CD14-positive monocyte (primary cell): ENCODE measurements around the gene PYGL. TPM values are rescaled to one million over a fixed set of nuclear protein-coding genes. Genes with fewer than 3 reads are reported as not detected.

Source experiments
- DNase-seq, 3 donors: peaks; one replicate each; pipeline ENCODE4 v3.0.0-alpha.2; 2011 to 2022
- H2AFZ ChIP-seq: 2 replicates; pipeline ENCODE4 v1.6.0; 2012; ENCODE audit warnings: mild to moderate bottlenecking, low read depth, low read length, inconsistent platforms; ENCODE audit not compliant: insufficient read depth, poor library complexity, severe bottlenecking
- H3K27ac ChIP-seq, 2 donors: 1 replicate in 1 of 2; 2 replicates in 1 of 2; pipeline ENCODE4 v1.5.1; 2012 to 2013; ENCODE audit warnings: low read length in 2 of 2, control low read depth in 1 of 2, inconsistent platforms in 1 of 2, low read depth in 1 of 2, mild to moderate bottlenecking in 1 of 2
- H3K27me3 ChIP-seq, 2 donors: one replicate each; pipeline versions ENCODE4 v1.6.0 to v1.6.1; 2011 to 2013; ENCODE audit warnings: low read length in 2 of 2; ENCODE audit not compliant: control insufficient read depth in 2 of 2, insufficient read depth in 2 of 2
- H3K36me3 ChIP-seq, 2 donors: replicated peaks in 1 of 2; 1 replicate in 1 of 2; 2 replicates in 1 of 2; pipeline versions ENCODE4 v1.5.1 to v1.6.1; 2012 to 2013; ENCODE audit warnings: low read length in 2 of 2, control low read depth in 1 of 2, inconsistent platforms in 1 of 2, mild to moderate bottlenecking in 1 of 2; ENCODE audit not compliant: insufficient read depth in 2 of 2, control insufficient read depth in 1 of 2
- H3K4me1 ChIP-seq, 2 donors: 1 replicate in 1 of 2; 2 replicates in 1 of 2; pipeline versions ENCODE4 v1.5.1 to v1.6.1; 2012 to 2013; ENCODE audit warnings: low read length in 2 of 2, control low read depth in 1 of 2, inconsistent platforms in 1 of 2, mild to moderate bottlenecking in 1 of 2, moderate library complexity in 1 of 2; ENCODE audit not compliant: insufficient read depth in 2 of 2, control insufficient read depth in 1 of 2
- H3K4me2 ChIP-seq: replicated peaks from 2 replicates; pipeline ENCODE3; 2012; ENCODE audit warnings: low read length, moderate library complexity, mild to moderate bottlenecking; ENCODE audit not compliant: poor library complexity, severe bottlenecking; ENCODE audit errors: extremely low read depth
- H3K4me3 ChIP-seq, 3 experiments: fragments of 200-600 bp in 1 of 3; sonication (generic) in 1 of 3; replicated peaks in 1 of 3; 1 replicate in 2 of 3; 2 replicates in 1 of 3; pipeline ENCODE4 v1.5.1; 2011 to 2013; ENCODE audit warnings: low read length in 3 of 3, mild to moderate bottlenecking in 3 of 3, control low read depth in 2 of 3, low read depth in 2 of 3, inconsistent platforms in 1 of 3, moderate library complexity in 1 of 3
- H3K79me2 ChIP-seq: 2 replicates; pipeline ENCODE4 v1.6.0; 2012; ENCODE audit warnings: mild to moderate bottlenecking, control low read depth, inconsistent platforms, low read length, moderate library complexity; ENCODE audit not compliant: insufficient read depth
- H3K9ac ChIP-seq: 2 replicates; pipeline ENCODE4 v1.6.0; 2017; ENCODE audit warnings: low read length, mild to moderate bottlenecking; ENCODE audit not compliant: insufficient read depth, poor library complexity, severe bottlenecking
- H3K9me3 ChIP-seq, 2 donors: replicated peaks in 1 of 2; 1 replicate in 1 of 2; 2 replicates in 1 of 2; pipeline versions ENCODE4 v1.5.1 to v1.6.1; 2012 to 2013; ENCODE audit warnings: low read length in 2 of 2, control low read depth in 1 of 2; ENCODE audit not compliant: control insufficient read depth in 1 of 2, insufficient read depth in 1 of 2
- H4K20me1 ChIP-seq: 2 replicates; pipeline ENCODE4 v1.6.0; 2012; ENCODE audit warnings: mild to moderate bottlenecking, low read length, control low read depth, moderate library complexity; ENCODE audit not compliant: insufficient read depth
- H3K27ac Mint-ChIP-seq, 7 donors: one replicate each; pipeline ENCODE4 v1.8.0; 2020; ENCODE audit warnings: mild to moderate bottlenecking in 7 of 7, mixed read lengths in 7 of 7, moderate library complexity in 6 of 7, inconsistent platforms in 2 of 7
- H3K27me3 Mint-ChIP-seq, 3 donors: one replicate each; pipeline ENCODE4 v1.8.0; 2021 to 2022; ENCODE audit warnings: low read depth in 3 of 3, mild to moderate bottlenecking in 3 of 3, mixed read lengths in 3 of 3, moderate library complexity in 3 of 3, inconsistent platforms in 1 of 3
- H3K36me3 Mint-ChIP-seq, 2 donors: one replicate each; pipeline ENCODE4 v1.8.0; 2020; ENCODE audit warnings: mixed read lengths in 2 of 2, inconsistent platforms in 1 of 2, mild to moderate bottlenecking in 1 of 2
- H3K4me1 Mint-ChIP-seq: one replicate; pipeline ENCODE4 v1.8.0; 2020; ENCODE audit warnings: mild to moderate bottlenecking, mixed read lengths
- H3K4me3 Mint-ChIP-seq, 2 donors: one replicate each; pipeline ENCODE4 v1.8.0; 2020; ENCODE audit warnings: mild to moderate bottlenecking in 2 of 2, mixed read lengths in 2 of 2, moderate library complexity in 1 of 2
- H3K9me3 Mint-ChIP-seq, 7 donors: one replicate each; pipeline ENCODE4 v1.8.0; 2020 to 2022; ENCODE audit warnings: mixed read lengths in 7 of 7, mild to moderate bottlenecking in 6 of 7, moderate library complexity in 6 of 7, inconsistent platforms in 2 of 7
- WGBS: methylation state at CpG from one replicate; pipeline ENCODE4 v1.1.5; 2013; ENCODE audit warnings: missing lambda C conversion rate; ENCODE audit not compliant: insufficient coverage; 5-methylcytosine and 5-hydroxymethylcytosine counted together
- intact Hi-C, 2 donors: fragments of 100-400 bp; cut with micrococcal nuclease; formaldehyde crosslinking; loops; one replicate each; pipeline versions ENCODE4 v1.15.0 to v1.15.1; 2023
- polyA plus RNA-seq, 3 donors: library from polyadenylated mRNA; depleted of rRNA in 1 of 3; unstranded in 2 of 3; stranded (reverse) in 1 of 3; fragments of 300-500 nt in 2 of 3; fragments of >200 nt in 1 of 3; fragmentation: Illumina TruSeq in 2 of 3; gene quantifications; 1 replicate in 2 of 3; 2 replicates in 1 of 3; pipeline ENCODE4 v1.2.3, GENCODE V29; 2012 to 2021
- TF ChIP-seq, protein P1 (sequence below): fragments of 200-600 bp; IDR thresholded peaks from one replicate; pipeline ENCODE4 v1.8.0; 2022; ENCODE audit warnings: antibody characterized with exemption, mild to moderate bottlenecking

Gene PYGL
- polyA plus RNA-seq, 3 donors = 125 to 184 (median 166) TPM

DNA sequence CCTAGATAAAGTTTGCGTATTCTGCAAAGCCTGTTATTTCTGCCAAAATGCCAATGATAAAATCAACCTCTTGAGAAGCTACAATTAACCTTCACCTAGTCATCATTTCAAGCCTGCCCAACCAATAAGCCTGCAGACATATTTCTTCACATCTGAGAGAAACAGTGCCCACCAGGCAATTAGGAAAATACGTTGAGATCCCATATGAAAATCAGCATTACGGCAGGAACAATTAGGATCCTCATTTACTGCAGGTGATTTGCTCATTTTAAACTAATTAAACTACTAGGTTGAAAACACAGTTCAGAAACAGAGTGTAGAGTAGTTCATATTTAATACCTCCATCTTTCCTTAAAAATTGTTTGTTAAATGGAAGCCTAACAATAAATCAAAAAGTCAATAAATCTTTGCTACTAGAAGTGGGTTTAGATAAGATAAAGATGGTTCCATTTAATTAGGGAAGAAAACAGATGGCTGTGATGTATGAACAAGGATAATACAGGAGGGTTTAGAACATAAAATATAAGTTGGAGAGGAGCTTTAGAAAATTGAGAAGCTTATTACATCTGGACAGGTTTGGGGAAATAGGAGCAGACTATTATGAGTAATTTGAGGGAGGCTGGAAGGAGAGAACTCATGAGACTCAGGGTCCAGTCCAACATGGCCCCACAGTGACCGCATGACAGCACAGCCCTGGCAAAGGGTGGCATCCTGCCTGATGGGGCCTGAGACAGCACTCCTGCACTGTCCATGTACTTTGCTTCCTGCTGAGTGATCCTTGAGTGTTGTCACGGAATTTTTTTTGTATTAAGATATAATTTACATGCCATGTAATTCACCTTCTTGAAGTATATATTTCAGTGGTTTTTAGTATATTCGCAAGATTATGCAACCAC lies 26.9 kb upstream of the PYGL start:
- no CpG with 5 or more reads among the region's 6 CpGs for WGBS
- Histone ChIP-seq H4K20me1 (no peaks in the 10 kb centered on the region), H3K36me3 (no peaks in the 10 kb centered on the region), H3K9ac (no peak overlapping the region), H3K4me3 (no peak overlapping the region), H3K27me3 (no peaks in the 10 kb centered on the region), H3K79me2 (no peaks in the 10 kb centered on the region), H3K4me1 (peaks cover 18 to 21% of the 10 kb centered on the region in 2 donors), H3K9me3 (no peaks in the 10 kb centered on the region), H3K4me2 (no peak overlapping the region), H2AFZ (no peak overlapping the region), H3K27ac (no peak overlapping the region)
- peaks cover 23% of the 10 kb centered on the region for H3K4me1 Mint-ChIP-seq
- intact Hi-C loops = no loop called here
- TF ChIP-seq, protein P1, sequence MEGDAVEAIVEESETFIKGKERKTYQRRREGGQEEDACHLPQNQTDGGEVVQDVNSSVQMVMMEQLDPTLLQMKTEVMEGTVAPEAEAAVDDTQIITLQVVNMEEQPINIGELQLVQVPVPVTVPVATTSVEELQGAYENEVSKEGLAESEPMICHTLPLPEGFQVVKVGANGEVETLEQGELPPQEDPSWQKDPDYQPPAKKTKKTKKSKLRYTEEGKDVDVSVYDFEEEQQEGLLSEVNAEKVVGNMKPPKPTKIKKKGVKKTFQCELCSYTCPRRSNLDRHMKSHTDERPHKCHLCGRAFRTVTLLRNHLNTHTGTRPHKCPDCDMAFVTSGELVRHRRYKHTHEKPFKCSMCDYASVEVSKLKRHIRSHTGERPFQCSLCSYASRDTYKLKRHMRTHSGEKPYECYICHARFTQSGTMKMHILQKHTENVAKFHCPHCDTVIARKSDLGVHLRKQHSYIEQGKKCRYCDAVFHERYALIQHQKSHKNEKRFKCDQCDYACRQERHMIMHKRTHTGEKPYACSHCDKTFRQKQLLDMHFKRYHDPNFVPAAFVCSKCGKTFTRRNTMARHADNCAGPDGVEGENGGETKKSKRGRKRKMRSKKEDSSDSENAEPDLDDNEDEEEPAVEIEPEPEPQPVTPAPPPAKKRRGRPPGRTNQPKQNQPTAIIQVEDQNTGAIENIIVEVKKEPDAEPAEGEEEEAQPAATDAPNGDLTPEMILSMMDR = no peak
- H3K36me3 Mint-ChIP-seq = no peaks in the 10 kb centered on the region
- no peaks in the 10 kb centered on the region for H3K9me3 Mint-ChIP-seq
- H3K4me3 Mint-ChIP-seq = no peak overlapping the region
- H3K27ac Mint-ChIP-seq = no peak overlapping the region
- H3K27me3 Mint-ChIP-seq = no peaks in the 10 kb centered on the region
- no peak for DNase-seq

DNA sequence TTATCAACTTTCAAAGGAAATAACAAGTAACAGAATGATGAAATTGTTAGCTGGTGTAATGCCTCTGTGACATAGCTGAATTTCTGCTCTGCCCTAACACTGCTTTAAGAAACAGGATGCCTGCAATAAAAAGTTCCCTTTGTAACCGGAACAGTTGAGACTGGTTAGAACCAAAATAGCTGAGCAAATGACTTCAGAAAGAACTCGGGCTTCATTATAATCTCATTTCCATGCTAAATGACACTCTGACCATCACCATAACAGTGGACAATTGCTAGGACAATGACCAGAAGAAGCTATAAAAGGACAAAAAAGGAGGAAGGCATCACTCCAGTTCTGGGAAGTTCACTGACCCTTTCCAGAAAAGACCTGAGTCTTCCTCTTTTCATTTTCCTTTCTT lies 23.5 kb upstream of the PYGL start:
- peak overlapping the region; percentile 21 to 83 for H3K4me3 Mint-ChIP-seq

More for the DNA sequence above, 23.5 kb upstream of the PYGL start:
- Mint-ChIP-seq H3K27me3 (no peaks in the 10 kb centered on the region), H3K36me3 (no peaks in the 10 kb centered on the region), H3K9me3 (no peaks in the 10 kb centered on the region), H3K4me1 (peaks cover 23% of the 10 kb centered on the region), H3K27ac (peak overlapping the region; percentile 87 to 91 (median 89))
- intact Hi-C loops = no loop called here
- Histone ChIP-seq H4K20me1 (no peaks in the 10 kb centered on the region), H3K27ac (peak overlapping the region; percentile 68 to 80), H3K9ac (peak overlapping the region; percentile 17), H3K9me3 (no peaks in the 10 kb centered on the region), H3K4me1 (peaks cover 18 to 21% of the 10 kb centered on the region in 2 donors), H3K79me2 (no peaks in the 10 kb centered on the region), H3K4me3 (peak overlapping the region in 2 of 3 experiments; percentile 19 to 63), H3K4me2 (peak overlapping the region; percentile 64), H3K36me3 (no peaks in the 10 kb centered on the region), H2AFZ (peak overlapping the region; percentile 67), H3K27me3 (no peaks in the 10 kb centered on the region)
- TF ChIP-seq, protein P1 = no peak
- 0% methylated on average over 1 of the region's 2 CpGs for WGBS
- peak; percentile 36 to 61 (median 43) for DNase-seq
